Stimulated activated CD8-positive, alpha-beta memory T cell treated with anti-CD3 and anti-CD28 coated beads, Interleukin-2, amount 100 ng/mL, for 1 hour (primary cell): ENCODE data around the gene TMED7.
"Not testable (repeated sequence)": the region's sequence is repeated elsewhere in the genome, so short reads cannot be mapped to it uniquely, and the experiment has no call there.

Experiments
- DNase-seq, 2 donors: peaks; one replicate each; pipeline ENCODE4 v3.0.0-alpha.2; 2020; ENCODE audit warnings: low read depth in 2 of 2

Gene TMED7

GRCh38 chr5:115625579-115626444 is at the start of gene TMED7:
TSS of gene TMED7 (minus strand) at chr5:115626036. CDS start at chr5:115625792, 244 bp downstream.
- peak; percentile 100 for DNase-seq

- DNase-seq = not testable (repeated sequence)
Observed at GRCh38 chr5:115674782-115675181, 48.9 kb upstream of the TMED7 start.

- no peak for DNase-seq
Observed at GRCh38 chr5:115673596-115673995, 47.8 kb upstream of the TMED7 start.

- no peak for DNase-seq
Observed at GRCh38 chr5:115671939-115672338, 46.1 kb upstream of the TMED7 start.

GRCh38 chr5:115666023-115666422 is 40.2 kb upstream of the TMED7 start:
- DNase-seq = no peak

- DNase-seq = no peak
Observed at GRCh38 chr5:115661563-115661962, 35.7 kb upstream of the TMED7 start.

- no peak for DNase-seq
Observed at GRCh38 chr5:115661101-115661500, 35.3 kb upstream of the TMED7 start.

- no peak for DNase-seq
Observed at GRCh38 chr5:115657881-115658233, 32.0 kb upstream of the TMED7 start.

GRCh38 chr5:115657125-115657880 is 31.5 kb upstream of the TMED7 start:
- no peak for DNase-seq

GRCh38 chr5:115656404-115656803 is 30.6 kb upstream of the TMED7 start:
- no peak for DNase-seq

GRCh38 chr5:115655994-115656393 is 30.2 kb upstream of the TMED7 start:
- no peak for DNase-seq

GRCh38 chr5:115649541-115649940 is 23.7 kb upstream of the TMED7 start:
- no peak for DNase-seq

- no peak for DNase-seq
Observed at GRCh38 chr5:115648056-115648455, 22.2 kb upstream of the TMED7 start.

- not testable (repeated sequence) for DNase-seq
Observed at GRCh38 chr5:115645386-115645785, 19.6 kb upstream of the TMED7 start.

GRCh38 chr5:115644046-115644445 is 18.2 kb upstream of the TMED7 start:
- no peak for DNase-seq

GRCh38 chr5:115641948-115642347 is 16.1 kb upstream of the TMED7 start:
- DNase-seq = no peak

GRCh38 chr5:115640274-115640673 is 14.4 kb upstream of the TMED7 start:
- no peak for DNase-seq

- DNase-seq = no peak
Observed at GRCh38 chr5:115639377-115639776, 13.5 kb upstream of the TMED7 start.

- no peak for DNase-seq
Observed at GRCh38 chr5:115637507-115637906, 11.7 kb upstream of the TMED7 start.

- DNase-seq = no peak
Observed at GRCh38 chr5:115636008-115636407, 10.2 kb upstream of the TMED7 start.

GRCh38 chr5:115634343-115635132 is 8.7 kb upstream of the TMED7 start:
- DNase-seq = peak; percentile 69 to 70

- DNase-seq = no peak
Observed at GRCh38 chr5:115629903-115630302, 4.1 kb upstream of the TMED7 start.
